Liver (tissue), 9 donors: Measurements from ENCODE around the gene GRIN1. TPM values are rescaled to one million over a fixed set of nuclear protein-coding genes. Genes with fewer than 3 reads are reported as not detected.

Experiments used
- DNase-seq: peaks from one replicate; pipeline ENCODE4 v3.0.0-alpha.2; 2017; ENCODE audit warnings: low spot score
- H3K27ac ChIP-seq, 2 donors: one replicate each; pipeline ENCODE4 v1.7.0; 2013; ENCODE audit warnings: inconsistent platforms in 2 of 2, low read length in 2 of 2, control low read depth in 1 of 2, low read depth in 1 of 2, mild to moderate bottlenecking in 1 of 2
- H3K27me3 ChIP-seq, 4 donors: one replicate each; pipeline versions ENCODE4 v1.6.1 to v1.7.0; 2013; ENCODE audit warnings: low read length in 3 of 4, inconsistent platforms in 1 of 4, mild to moderate bottlenecking in 1 of 4, moderate library complexity in 1 of 4; ENCODE audit not compliant: control insufficient read depth in 4 of 4, insufficient read depth in 4 of 4
- H3K36me3 ChIP-seq, 4 donors: one replicate each; pipeline versions ENCODE4 v1.6.1 to v1.7.0; 2013; ENCODE audit warnings: low read length in 3 of 4, mild to moderate bottlenecking in 3 of 4, low read depth in 1 of 4, moderate library complexity in 1 of 4; ENCODE audit not compliant: control insufficient read depth in 4 of 4, insufficient read depth in 3 of 4
- H3K4me1 ChIP-seq, 4 donors: one replicate each; pipeline versions ENCODE4 v1.6.1 to v1.7.0; 2013; ENCODE audit warnings: low read length in 3 of 4, mild to moderate bottlenecking in 3 of 4, moderate library complexity in 1 of 4; ENCODE audit not compliant: control insufficient read depth in 4 of 4, insufficient read depth in 4 of 4
- H3K4me3 ChIP-seq, 3 donors: one replicate each; pipeline versions ENCODE4 v1.6.1 to v1.7.0; 2013; ENCODE audit warnings: low read length in 3 of 3, control low read depth in 1 of 3, low read depth in 1 of 3, mild to moderate bottlenecking in 1 of 3
- H3K9ac ChIP-seq, 2 donors: one replicate each; pipeline ENCODE4 v1.7.0; 2013; ENCODE audit warnings: low read length in 2 of 2, mild to moderate bottlenecking in 2 of 2, moderate library complexity in 2 of 2, control low read depth in 1 of 2, low read depth in 1 of 2
- H3K9me3 ChIP-seq, 4 donors: one replicate each; pipeline versions ENCODE4 v1.6.1 to v1.7.0; 2013; ENCODE audit warnings: low read length in 3 of 4; ENCODE audit not compliant: control insufficient read depth in 4 of 4
- CTCF ChIP-seq: fragments of 150-350 bp; IDR thresholded peaks from 2 replicates; pipeline ENCODE4 v1.5.1; 2017; ENCODE audit warnings: improper control_type of control experiment, low read depth, low read length; ENCODE audit not compliant: missing input control
- EGR1 ChIP-seq, 2 donors: IDR thresholded peaks; 2 replicates each; pipeline ENCODE4 v1.6.1; 2016 to 2018; ENCODE audit warnings: antibody characterized with exemption in 2 of 2, low read depth in 2 of 2
- FOXA1 ChIP-seq: IDR thresholded peaks from 2 replicates; pipeline ENCODE4 v1.6.1; 2016; ENCODE audit warnings: antibody characterized with exemption
- FOXA2 ChIP-seq: IDR thresholded peaks from 2 replicates; pipeline ENCODE4 v1.6.1; 2016; ENCODE audit warnings: antibody characterized with exemption
- GABPA ChIP-seq, 2 donors: IDR thresholded peaks in 1 of 2; conservative IDR thresholded peaks in 1 of 2; 2 replicates each; pipeline ENCODE4 v1.6.1; 2016; ENCODE audit warnings: antibody characterized with exemption in 2 of 2, mild to moderate bottlenecking in 1 of 2, moderate library complexity in 1 of 2
- HNF4A ChIP-seq, 2 donors: conservative IDR thresholded peaks; 2 replicates each; pipeline ENCODE4 v1.6.1; 2016; ENCODE audit warnings: antibody characterized with exemption in 2 of 2, mild to moderate bottlenecking in 2 of 2
- NR2F2 ChIP-seq: IDR thresholded peaks from 2 replicates; pipeline ENCODE4 v1.6.1; 2016; ENCODE audit warnings: antibody characterized with exemption
- RAD21 ChIP-seq, 2 donors: IDR thresholded peaks; 2 replicates each; pipeline ENCODE4 v1.6.1; 2016; ENCODE audit warnings: antibody characterized with exemption in 2 of 2, mild to moderate bottlenecking in 2 of 2
- REST ChIP-seq: IDR thresholded peaks from 2 replicates; pipeline ENCODE4 v1.6.1; 2016; ENCODE audit warnings: antibody characterized with exemption, mild to moderate bottlenecking
- RXRA ChIP-seq, 2 donors: IDR thresholded peaks; 2 replicates each; pipeline ENCODE4 v1.6.1; 2017 to 2018; ENCODE audit warnings: antibody characterized with exemption in 2 of 2, mild to moderate bottlenecking in 1 of 2
- YY1 ChIP-seq: IDR thresholded peaks from 2 replicates; pipeline ENCODE4 v1.6.1; 2016; ENCODE audit warnings: antibody characterized with exemption, mild to moderate bottlenecking
- WGBS: extraction: QIAGEN DNeasy Blood & Tissue Kit; methylation state at CpG from one replicate; pipeline ENCODE4 v1.1.7; 2013; 5-methylcytosine and 5-hydroxymethylcytosine counted together
- polyA plus RNA-seq, 2 donors: library from polyadenylated mRNA; stranded (reverse) in 1 of 2; unstranded in 1 of 2; fragments of 200-250 nt in 1 of 2; fragments of >200 nt in 1 of 2; fragmentation: Nextera tagmentation in 1 of 2; extraction: Ambion mirVana in 1 of 2; gene quantifications; one replicate each; pipeline versions ENCODE4 v1.2.1 to v1.2.3, GENCODE V29; 2013 to 2015
- total RNA-seq, 2 donors: library from RNA; depleted of rRNA; stranded (reverse); fragments of >200 nt; gene quantifications; one replicate each; pipeline ENCODE4 v1.2.3, GENCODE V29; 2014
- TF ChIP-seq, protein P1 (sequence below): IDR thresholded peaks from 2 replicates; pipeline ENCODE4 v1.6.1; 2016; ENCODE audit warnings: antibody characterized with exemption
- TF ChIP-seq, protein P2 (sequence below): IDR thresholded peaks from 2 replicates; pipeline ENCODE4 v1.6.1; 2016; ENCODE audit warnings: antibody characterized with exemption
- donor health status: healthy.
- donor health status: healthy.
- donor health status: healthy.
- donor health status: healthy.
- donor health status: healthy.

The GRIN1 gene
- total and polyA plus RNA-seq, 4 donors, result 0.05 TPM; not detected in 3

DNA sequence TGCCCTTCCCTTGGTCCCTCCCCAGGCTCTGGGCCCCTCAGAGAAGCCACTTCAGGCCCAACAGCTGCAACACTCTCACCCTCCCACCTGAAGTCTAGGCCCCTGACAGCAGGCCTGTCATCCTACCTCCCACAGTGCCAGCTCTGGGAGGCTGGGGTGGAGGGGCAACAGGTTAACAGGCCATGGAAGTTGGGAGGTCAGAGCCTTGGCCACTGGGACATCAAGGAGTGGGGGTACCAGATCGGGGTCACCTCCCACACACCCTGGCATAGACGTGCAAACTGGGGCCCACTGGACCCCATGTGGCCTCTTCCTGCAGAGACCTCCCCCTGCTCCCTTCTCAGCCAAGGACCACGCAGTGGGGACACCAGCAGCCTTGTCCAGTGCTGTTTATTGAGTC is 52.3 kb downstream of the GRIN1 start:
- TF ChIP-seq RXRA (IDR thresholded peaks at IDR 0.05), result no peak
- TF ChIP-seq, protein P1, sequence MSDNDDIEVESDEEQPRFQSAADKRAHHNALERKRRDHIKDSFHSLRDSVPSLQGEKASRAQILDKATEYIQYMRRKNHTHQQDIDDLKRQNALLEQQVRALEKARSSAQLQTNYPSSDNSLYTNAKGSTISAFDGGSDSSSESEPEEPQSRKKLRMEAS, result no peak
- no peak for TF ChIP-seq RAD21 (IDR thresholded peaks at IDR 0.05)
- TF ChIP-seq GABPA (IDR thresholded peaks at IDR 0.05 in 1 of 2, conservative IDR thresholded peaks at IDR 0.05 in 1 of 2), result no peak
- TF ChIP-seq FOXA2, result no peak
- TF ChIP-seq REST, result no peak
- TF ChIP-seq, protein P2, sequence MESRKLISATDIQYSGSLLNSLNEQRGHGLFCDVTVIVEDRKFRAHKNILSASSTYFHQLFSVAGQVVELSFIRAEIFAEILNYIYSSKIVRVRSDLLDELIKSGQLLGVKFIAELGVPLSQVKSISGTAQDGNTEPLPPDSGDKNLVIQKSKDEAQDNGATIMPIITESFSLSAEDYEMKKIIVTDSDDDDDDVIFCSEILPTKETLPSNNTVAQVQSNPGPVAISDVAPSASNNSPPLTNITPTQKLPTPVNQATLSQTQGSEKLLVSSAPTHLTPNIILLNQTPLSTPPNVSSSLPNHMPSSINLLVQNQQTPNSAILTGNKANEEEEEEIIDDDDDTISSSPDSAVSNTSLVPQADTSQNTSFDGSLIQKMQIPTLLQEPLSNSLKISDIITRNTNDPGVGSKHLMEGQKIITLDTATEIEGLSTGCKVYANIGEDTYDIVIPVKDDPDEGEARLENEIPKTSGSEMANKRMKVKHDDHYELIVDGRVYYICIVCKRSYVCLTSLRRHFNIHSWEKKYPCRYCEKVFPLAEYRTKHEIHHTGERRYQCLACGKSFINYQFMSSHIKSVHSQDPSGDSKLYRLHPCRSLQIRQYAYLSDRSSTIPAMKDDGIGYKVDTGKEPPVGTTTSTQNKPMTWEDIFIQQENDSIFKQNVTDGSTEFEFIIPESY, result no peak
- TF ChIP-seq CTCF, result no peak
- TF ChIP-seq EGR1 (IDR thresholded peaks at IDR 0.05; ENCODE audit: low read depth in 2 of 2), result no peak
- no peak for TF ChIP-seq YY1
- no peak for DNase-seq
- H3K27ac ChIP-seq, result no peak overlapping the region
- H3K9me3 ChIP-seq, result no peaks in the 10 kb centered on the region
- WGBS, result 84% methylated on average over 3 of the region's 3 CpGs
- H3K9ac ChIP-seq, result no peak overlapping the region
- H3K4me3 ChIP-seq, result no peak overlapping the region
- H3K36me3 ChIP-seq, result peaks cover 3 to 17% (median 5%) of the 10 kb centered on the region in 4 donors
- peaks cover 38 to 71% (median 59%) of the 10 kb centered on the region in 4 donors for H3K4me1 ChIP-seq
- no peaks in the 10 kb centered on the region for H3K27me3 ChIP-seq

DNA sequence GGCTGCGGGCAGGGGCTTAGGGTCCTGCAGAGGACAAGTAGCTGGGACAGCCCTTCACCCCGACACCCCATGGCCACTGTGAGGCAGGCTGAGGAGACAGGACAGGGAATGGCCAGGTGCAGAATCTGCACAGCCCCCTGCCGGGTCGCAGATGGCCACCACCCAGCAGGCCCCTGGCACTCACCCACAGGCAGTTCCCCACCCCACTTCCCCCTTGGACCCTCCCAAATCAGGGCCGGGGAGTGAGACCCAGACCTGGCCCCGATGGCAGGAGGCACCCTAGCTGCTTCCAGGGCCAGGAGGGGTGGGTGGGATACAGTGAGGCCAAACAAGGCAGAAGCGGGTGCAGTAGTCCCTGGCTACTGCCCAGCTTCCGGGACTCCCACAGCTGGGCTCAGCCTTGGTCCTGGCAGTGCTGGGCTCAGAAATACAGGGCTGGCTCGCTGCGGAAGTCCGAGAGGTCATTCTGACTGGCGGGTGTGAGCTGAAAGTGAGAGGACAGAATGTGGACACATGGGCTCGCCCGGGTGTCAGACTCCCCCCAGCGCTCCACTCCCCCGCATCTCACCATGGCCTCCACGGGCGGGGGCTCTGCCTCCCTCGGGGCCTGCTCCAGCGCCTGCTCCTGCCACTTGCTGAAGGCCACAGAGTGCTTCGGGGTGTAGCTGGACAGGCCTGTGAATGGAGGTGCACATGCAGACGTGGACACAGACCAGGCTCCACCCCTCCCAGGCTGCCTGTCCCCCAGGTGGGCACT is 52.9 kb downstream of the GRIN1 start:
- Histone ChIP-seq H3K4me3 (no peak overlapping the region), H3K9me3 (no peaks in the 10 kb centered on the region), H3K4me1 (peaks cover 35 to 71% (median 59%) of the 10 kb centered on the region in 4 donors), H3K27ac (no peak overlapping the region), H3K27me3 (no peaks in the 10 kb centered on the region), H3K36me3 (peaks cover 3 to 17% (median 5%) of the 10 kb centered on the region in 4 donors), H3K9ac (no peak overlapping the region)
- DNase-seq, result no peak
- WGBS, result 91% methylated on average over 22 of the region's 22 CpGs
- TF ChIP-seq GABPA (IDR thresholded peaks at IDR 0.05 in 1 of 2, conservative IDR thresholded peaks at IDR 0.05 in 1 of 2), result no peak
- no peak for TF ChIP-seq YY1
- TF ChIP-seq FOXA2, result no peak
- TF ChIP-seq NR2F2, result no peak
- no peak for TF ChIP-seq RAD21 (IDR thresholded peaks at IDR 0.05)
- TF ChIP-seq, protein P2, result no peak
- TF ChIP-seq HNF4A (conservative IDR thresholded peaks at IDR 0.05), result no peak
- TF ChIP-seq FOXA1, result no peak
- no peak for TF ChIP-seq EGR1 (IDR thresholded peaks at IDR 0.05; ENCODE audit: low read depth in 2 of 2)
- TF ChIP-seq REST, result no peak
